Measurements from ENCODE around the gene LSP1. TPM values are rescaled to one million over a fixed set of nuclear protein-coding genes. Genes with fewer than 3 reads are reported as not detected.

The LSP1 gene
- total RNA-seq, 2 experiments from 2014 or later, result 232 to 303 TPM

DNA sequence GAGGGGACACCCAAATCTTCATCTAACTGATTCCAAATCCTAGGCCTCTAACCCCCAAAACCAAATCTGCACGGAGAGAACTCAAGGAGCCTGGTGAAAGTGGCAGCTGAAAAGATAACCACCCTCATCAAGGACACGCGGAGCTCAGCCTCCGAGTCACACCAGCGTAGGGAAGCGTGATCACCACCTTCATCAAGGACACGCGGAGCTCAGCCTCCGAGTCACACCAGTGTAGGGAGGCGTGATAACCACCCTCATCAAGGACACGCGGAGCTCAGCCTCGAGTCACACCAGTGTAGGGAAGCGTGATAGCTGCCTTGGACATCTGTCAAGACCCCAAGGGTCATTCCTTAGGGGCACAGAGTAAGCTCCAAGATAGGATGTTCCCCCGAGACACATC lies 47.4 kb upstream of the LSP1 start:
- Histone ChIP-seq H3K27ac (ENCODE audit: low read depth, low read length, poor library complexity, severe bottlenecking) (no peak overlapping the region), H3K9me3 (ENCODE audit: low read length) (no peaks in the 10 kb centered on the region), H3K4me1 (ENCODE audit: insufficient read depth, low read length, poor library complexity, severe bottlenecking) (no peaks in the 10 kb centered on the region), H2AFZ (ENCODE audit: low read length) (no peak overlapping the region), H3K9me2 (ENCODE audit: insufficient read depth, low read length) (no peaks in the 10 kb centered on the region), H3K79me2 (ENCODE audit: insufficient read depth, low read depth, low read length) (no peaks in the 10 kb centered on the region), H4K20me1 (ENCODE audit: insufficient read depth, low read length) (no peaks in the 10 kb centered on the region), H3K4me3 (ENCODE audit: low read depth, low read length, poor library complexity, severe bottlenecking) (no peak overlapping the region), H3K36me3 (ENCODE audit: insufficient read depth, low read length) (no peaks in the 10 kb centered on the region), H3K4me2 (ENCODE audit: low read length) (no peak overlapping the region)
- intact Hi-C loops (cut with micrococcal nuclease; ENCODE audit: unreplicated experiment), result no loop called here
- POLR2A ChIA-PET, result interaction anchor here (0.9 kb wide), 1 partner anchor 12 kb away, joined by 6 read pairs; no protein-coding TSS in a partner anchor
- no peak for DNase-seq (ENCODE audit: low spot score)
- no peak for TF ChIP-seq EZH2phosphoT487 (IDR thresholded peaks at IDR 0.05; ENCODE audit: borderline replicate concordance, low read depth, low read length)
- no peak for TF ChIP-seq CTCF (conservative IDR thresholded peaks at IDR 0.05; ENCODE audit: low read length)
- CTCF ChIA-PET (ENCODE audit: unreplicated experiment), result no interaction called here
- BruUV-seq (replicated peaks), result no TSS peak

DNA sequence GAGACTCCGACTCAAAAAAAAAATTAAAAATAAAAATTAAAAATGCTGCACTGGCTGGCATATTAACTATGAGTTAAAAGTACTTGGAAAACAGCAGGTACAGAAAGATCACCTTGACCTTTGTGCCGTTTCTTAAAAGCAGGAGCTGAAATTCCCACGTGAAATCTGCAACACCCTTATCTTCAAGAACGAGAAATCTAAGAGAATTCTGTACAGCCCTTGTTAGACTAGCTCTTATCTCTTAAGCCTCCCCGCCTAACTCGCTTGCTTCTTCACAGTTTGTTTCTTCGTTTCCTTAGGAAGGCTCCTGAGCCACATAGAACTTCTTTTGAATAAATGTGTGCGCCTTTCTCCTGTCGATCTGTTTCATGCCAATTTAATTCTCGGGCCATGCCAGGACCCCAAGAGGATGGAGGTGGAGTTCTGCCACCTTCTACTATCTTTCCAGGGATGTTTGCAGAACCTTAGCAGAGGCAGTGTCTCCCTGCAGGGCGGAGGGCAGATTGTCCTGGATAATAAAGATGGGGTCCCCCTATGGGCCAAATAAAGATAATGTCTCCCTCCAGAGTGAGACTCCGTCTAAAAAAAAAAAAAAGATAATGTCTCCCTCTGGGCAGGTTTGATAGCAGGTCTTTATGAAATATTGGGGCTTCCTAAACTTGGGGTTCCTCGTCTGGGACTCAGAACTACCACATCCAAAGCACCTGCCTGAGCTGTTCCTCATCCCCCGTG lies 45.5 kb upstream of the LSP1 start:
- Histone ChIP-seq H3K79me2 (ENCODE audit: insufficient read depth, low read depth, low read length) (no peaks in the 10 kb centered on the region), H4K20me1 (ENCODE audit: insufficient read depth, low read length) (no peaks in the 10 kb centered on the region), H3K27ac (ENCODE audit: low read depth, low read length, poor library complexity, severe bottlenecking) (no peak overlapping the region), H3K36me3 (ENCODE audit: insufficient read depth, low read length) (no peaks in the 10 kb centered on the region), H3K4me1 (ENCODE audit: insufficient read depth, low read length, poor library complexity, severe bottlenecking) (no peaks in the 10 kb centered on the region), H3K9me2 (ENCODE audit: insufficient read depth, low read length) (no peaks in the 10 kb centered on the region), H2AFZ (ENCODE audit: low read length) (no peak overlapping the region), H3K4me2 (ENCODE audit: low read length) (no peak overlapping the region), H3K9me3 (ENCODE audit: low read length) (no peaks in the 10 kb centered on the region), H3K4me3 (ENCODE audit: low read depth, low read length, poor library complexity, severe bottlenecking) (no peak overlapping the region)
- DNase-seq (ENCODE audit: low spot score), result no peak
- CTCF ChIA-PET (ENCODE audit: unreplicated experiment), result no interaction called here
- no TSS peak for BruUV-seq (replicated peaks)
- intact Hi-C loops (cut with micrococcal nuclease; ENCODE audit: unreplicated experiment), result no loop called here
- TF ChIP-seq CTCF (conservative IDR thresholded peaks at IDR 0.05; ENCODE audit: low read length) (0 out of 2 replicates have a peak, but pooled peaks have one; percentile 30), EZH2phosphoT487 (IDR thresholded peaks at IDR 0.05; ENCODE audit: borderline replicate concordance, low read depth, low read length) (no peak)
- POLR2A ChIA-PET, result no interaction called here

GRCh38 chr11:1810761-1811160 lies 42.1 kb upstream of the LSP1 start:
- CTCF ChIA-PET (ENCODE audit: unreplicated experiment), result no interaction called here

More at GRCh38 chr11:1810761-1811160, 42.1 kb upstream of the LSP1 start:
- H3K4me2 ChIP-seq (ENCODE audit: low read length), result no peak overlapping the region
- BruUV-seq (replicated peaks), result no TSS peak
- H3K4me1 ChIP-seq (ENCODE audit: insufficient read depth, low read length, poor library complexity, severe bottlenecking), result no peaks in the 10 kb centered on the region
- intact Hi-C loops (cut with micrococcal nuclease; ENCODE audit: unreplicated experiment), result no loop called here
- no peaks in the 10 kb centered on the region for H3K79me2 ChIP-seq (ENCODE audit: insufficient read depth, low read depth, low read length)
- H3K9me3 ChIP-seq (ENCODE audit: low read length), result no peaks in the 10 kb centered on the region
- POLR2A ChIA-PET, result no interaction called here
- TF ChIP-seq CTCF (conservative IDR thresholded peaks at IDR 0.05; ENCODE audit: low read length) (no peak), EZH2phosphoT487 (IDR thresholded peaks at IDR 0.05; ENCODE audit: borderline replicate concordance, low read depth, low read length) (no peak)
- no peaks in the 10 kb centered on the region for H3K36me3 ChIP-seq (ENCODE audit: insufficient read depth, low read length)
- no peak overlapping the region for H3K4me3 ChIP-seq (ENCODE audit: low read depth, low read length, poor library complexity, severe bottlenecking)
- no peaks in the 10 kb centered on the region for H4K20me1 ChIP-seq (ENCODE audit: insufficient read depth, low read length)
- H3K9me2 ChIP-seq (ENCODE audit: insufficient read depth, low read length), result no peaks in the 10 kb centered on the region
- no peak overlapping the region for H2AFZ ChIP-seq (ENCODE audit: low read length)
- H3K27ac ChIP-seq (ENCODE audit: low read depth, low read length, poor library complexity, severe bottlenecking), result no peak overlapping the region
- DNase-seq (ENCODE audit: low spot score), result no peak
